Measurements from ENCODE around the gene PKIG. TPM values are rescaled to one million over a fixed set of nuclear protein-coding genes. Genes with fewer than 3 reads are reported as not detected.
"Not testable (repeated sequence)": the region's sequence is repeated elsewhere in the genome, so short reads cannot be mapped to it uniquely, and the experiment has no call there.

The PKIG gene
- total RNA-seq, 2 experiments from 2014 or later: 31.7 to 46.9 TPM

DNA sequence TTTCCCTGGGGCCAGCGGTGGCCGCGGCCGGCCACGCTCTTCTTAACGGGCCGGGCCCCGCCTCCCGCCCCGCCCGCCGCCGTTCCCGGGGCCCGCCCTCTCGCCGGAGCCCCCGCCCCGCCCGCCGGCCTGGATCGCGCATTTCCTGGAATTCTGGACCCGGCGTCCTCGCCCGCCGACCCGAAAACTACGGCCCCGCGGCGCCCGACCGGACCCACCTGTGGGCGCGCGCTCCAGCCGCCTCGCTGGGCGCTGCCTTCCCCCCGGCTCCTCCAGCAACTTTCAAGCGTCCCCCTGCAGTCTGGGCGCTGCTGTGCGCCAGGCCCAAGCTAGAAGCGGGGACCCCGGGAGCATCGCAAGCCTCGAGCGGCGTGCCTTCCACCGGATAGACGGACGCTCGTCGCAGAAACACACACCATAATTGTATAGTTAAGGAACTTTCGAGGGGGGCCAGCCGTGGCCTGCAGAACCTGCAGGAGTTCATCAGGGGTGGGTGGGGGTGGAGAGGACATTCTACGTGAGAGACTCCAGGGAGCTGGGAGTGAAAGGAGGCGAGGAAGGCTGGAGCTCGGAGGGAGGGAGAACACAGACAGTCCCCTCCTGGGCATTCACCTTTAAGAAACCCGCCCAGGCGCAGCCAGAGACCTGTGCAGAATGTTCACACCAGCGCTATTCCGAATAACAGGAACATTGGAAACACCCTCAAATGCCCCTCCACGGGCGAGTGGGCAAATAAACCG, 69.5 kb downstream of the PKIG start, which contains the start of gene ADA:
Gene ADA (minus strand): TSS at position 16 of the 740 bp plus-strand sequence. CDS start 92 bp downstream, outside the sequence.
- H3K79me2 ChIP-seq (ENCODE audit: insufficient read depth, low read depth, low read length): peaks cover 41% of the 10 kb centered on the region

DNA sequence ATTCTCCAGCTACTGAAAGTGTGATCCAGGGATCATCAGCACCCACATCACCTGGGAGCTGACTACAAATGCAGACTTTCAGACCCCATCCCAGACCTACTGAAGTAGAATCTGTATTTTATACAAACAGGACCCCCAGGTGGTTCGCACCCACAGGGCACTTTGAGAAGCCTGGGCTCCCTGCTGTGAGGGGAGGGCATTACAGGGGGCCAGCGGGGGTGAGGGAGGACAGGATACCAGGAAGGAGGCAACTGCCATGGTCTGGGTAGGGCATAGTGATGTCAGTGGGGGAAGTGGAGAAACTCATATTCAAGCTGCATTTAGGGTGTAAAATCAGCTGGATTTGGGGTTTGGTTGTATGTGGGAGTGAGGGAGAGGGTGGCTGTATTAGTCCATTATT, 71.2 kb downstream of the PKIG start:
- intact Hi-C loops (cut with micrococcal nuclease; ENCODE audit: unreplicated experiment): no loop called here
- no peak overlapping the region for H2AFZ ChIP-seq (ENCODE audit: low read length)

More for the DNA sequence above, 69.5 kb downstream of the PKIG start, which contains the start of gene ADA:
- POLR2A ChIA-PET: interaction anchor here (0.5 to 3.9 kb wide), 2 partner anchors 34 to 126 kb away, joined by 3 to 15 read pairs; no protein-coding TSS in a partner anchor
- peak; percentile 78 for DNase-seq (ENCODE audit: low spot score)
- CTCF ChIA-PET (ENCODE audit: unreplicated experiment): interaction anchor here (0.7 kb wide), 1 partner anchor 307 kb away, joined by 3 read pairs; no protein-coding TSS in a partner anchor
- Histone ChIP-seq H2AFZ (ENCODE audit: low read length) (peak within 1 kb of the TSS; percentile 48; the same call in 1 of the 2 replicates), H3K9me3 (ENCODE audit: low read length) (no peaks in the 10 kb centered on the region), H4K20me1 (ENCODE audit: insufficient read depth, low read length) (no peaks in the 10 kb centered on the region), H3K27ac (ENCODE audit: low read depth, low read length, poor library complexity, severe bottlenecking) (peak within 1 kb of the TSS; percentile 99), H3K9me2 (ENCODE audit: insufficient read depth, low read length) (no peaks in the 10 kb centered on the region), H3K36me3 (ENCODE audit: insufficient read depth, low read length) (peaks cover 18% of the 10 kb centered on the region), H3K4me2 (ENCODE audit: low read length) (peak within 1 kb of the TSS; percentile 90), H3K4me3 (ENCODE audit: low read depth, low read length, poor library complexity, severe bottlenecking) (peak within 1 kb of the TSS; percentile 95), H3K4me1 (ENCODE audit: insufficient read depth, low read length, poor library complexity, severe bottlenecking) (peaks cover 56% of the 10 kb centered on the region)
- BruUV-seq (replicated peaks): no TSS peak
- TF ChIP-seq, protein P1, sequence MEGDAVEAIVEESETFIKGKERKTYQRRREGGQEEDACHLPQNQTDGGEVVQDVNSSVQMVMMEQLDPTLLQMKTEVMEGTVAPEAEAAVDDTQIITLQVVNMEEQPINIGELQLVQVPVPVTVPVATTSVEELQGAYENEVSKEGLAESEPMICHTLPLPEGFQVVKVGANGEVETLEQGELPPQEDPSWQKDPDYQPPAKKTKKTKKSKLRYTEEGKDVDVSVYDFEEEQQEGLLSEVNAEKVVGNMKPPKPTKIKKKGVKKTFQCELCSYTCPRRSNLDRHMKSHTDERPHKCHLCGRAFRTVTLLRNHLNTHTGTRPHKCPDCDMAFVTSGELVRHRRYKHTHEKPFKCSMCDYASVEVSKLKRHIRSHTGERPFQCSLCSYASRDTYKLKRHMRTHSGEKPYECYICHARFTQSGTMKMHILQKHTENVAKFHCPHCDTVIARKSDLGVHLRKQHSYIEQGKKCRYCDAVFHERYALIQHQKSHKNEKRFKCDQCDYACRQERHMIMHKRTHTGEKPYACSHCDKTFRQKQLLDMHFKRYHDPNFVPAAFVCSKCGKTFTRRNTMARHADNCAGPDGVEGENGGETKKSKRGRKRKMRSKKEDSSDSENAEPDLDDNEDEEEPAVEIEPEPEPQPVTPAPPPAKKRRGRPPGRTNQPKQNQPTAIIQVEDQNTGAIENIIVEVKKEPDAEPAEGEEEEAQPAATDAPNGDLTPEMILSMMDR (conservative IDR thresholded peaks at IDR 0.05; ENCODE audit: low read length): no peak
- intact Hi-C loops (cut with micrococcal nuclease; ENCODE audit: unreplicated experiment): no loop called here

DNA sequence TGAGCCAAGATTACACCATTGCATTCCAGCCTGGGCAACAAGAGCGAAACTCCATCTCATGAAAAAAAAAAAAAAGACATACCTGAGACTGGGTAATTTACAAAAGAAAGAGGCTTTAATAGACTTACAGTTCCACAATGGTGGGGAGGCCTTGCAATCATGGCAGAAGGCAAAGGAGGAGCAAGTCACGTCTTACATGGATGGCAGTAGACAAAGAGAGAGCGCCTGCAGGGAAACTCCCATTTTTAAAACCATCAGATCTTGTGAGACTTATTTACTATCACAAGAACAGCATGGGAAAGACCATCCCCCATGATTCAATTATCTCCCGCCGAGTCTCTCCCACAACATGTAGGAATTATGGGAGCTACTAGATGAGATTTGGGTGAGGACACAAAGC, 71.8 kb downstream of the PKIG start:
- H3K27ac ChIP-seq (ENCODE audit: low read depth, low read length, poor library complexity, severe bottlenecking); H2AFZ ChIP-seq (ENCODE audit: low read length); H3K9me3 ChIP-seq (ENCODE audit: low read length); H4K20me1 ChIP-seq (ENCODE audit: insufficient read depth, low read length); BruUV-seq (replicated peaks); intact Hi-C loops (cut with micrococcal nuclease; ENCODE audit: unreplicated experiment); CTCF ChIA-PET (ENCODE audit: unreplicated experiment); DNase-seq (ENCODE audit: low spot score); POLR2A ChIA-PET; H3K9me2 ChIP-seq (ENCODE audit: insufficient read depth, low read length); H3K4me3 ChIP-seq (ENCODE audit: low read depth, low read length, poor library complexity, severe bottlenecking); H3K36me3 ChIP-seq (ENCODE audit: insufficient read depth, low read length); H3K4me2 ChIP-seq (ENCODE audit: low read length): not testable (repeated sequence)
- H3K79me2 ChIP-seq (ENCODE audit: insufficient read depth, low read depth, low read length): peaks cover 25% of the 10 kb centered on the region
- peaks cover 32% of the 10 kb centered on the region for H3K4me1 ChIP-seq (ENCODE audit: insufficient read depth, low read length, poor library complexity, severe bottlenecking)

More for the DNA sequence above, 71.2 kb downstream of the PKIG start:
- Histone ChIP-seq H4K20me1 (ENCODE audit: insufficient read depth, low read length) (no peaks in the 10 kb centered on the region), H3K27ac (ENCODE audit: low read depth, low read length, poor library complexity, severe bottlenecking) (no peak overlapping the region), H3K79me2 (ENCODE audit: insufficient read depth, low read depth, low read length) (peaks cover 32% of the 10 kb centered on the region), H3K9me2 (ENCODE audit: insufficient read depth, low read length) (no peaks in the 10 kb centered on the region), H3K36me3 (ENCODE audit: insufficient read depth, low read length) (peaks cover 9% of the 10 kb centered on the region), H3K4me2 (ENCODE audit: low read length) (peak overlapping the region; percentile 90), H3K9me3 (ENCODE audit: low read length) (no peaks in the 10 kb centered on the region), H3K4me3 (ENCODE audit: low read depth, low read length, poor library complexity, severe bottlenecking) (peak overlapping the region; percentile 95), H3K4me1 (ENCODE audit: insufficient read depth, low read length, poor library complexity, severe bottlenecking) (peaks cover 39% of the 10 kb centered on the region)
- DNase-seq (ENCODE audit: low spot score): no peak
- TF ChIP-seq, protein P1 (conservative IDR thresholded peaks at IDR 0.05; ENCODE audit: low read length): no peak
- no peak for TF ChIP-seq EZH2phosphoT487 (IDR thresholded peaks at IDR 0.05; ENCODE audit: borderline replicate concordance, low read depth, low read length)
- POLR2A ChIA-PET: interaction anchor here (0.8 kb wide), 1 partner anchor 10 kb away, joined by 3 read pairs; no protein-coding TSS in a partner anchor
- CTCF ChIA-PET (ENCODE audit: unreplicated experiment): no interaction called here
- BruUV-seq (replicated peaks): no TSS peak

Measured in OCI-LY7 (cell line).